ENCODE measurements around the gene RPL7A.
A peak's percentile ranks its signal among the peaks of the same experiment; 100 is the strongest.
"Not testable (repeated sequence)": the region's sequence is repeated elsewhere in the genome, so short reads cannot be mapped to it uniquely, and the experiment has no call there.

RPL7A gene

GRCh38 chr9:133321411-133321935, 26.5 kb upstream of the RPL7A start:
- TF ChIP-seq, protein P1, sequence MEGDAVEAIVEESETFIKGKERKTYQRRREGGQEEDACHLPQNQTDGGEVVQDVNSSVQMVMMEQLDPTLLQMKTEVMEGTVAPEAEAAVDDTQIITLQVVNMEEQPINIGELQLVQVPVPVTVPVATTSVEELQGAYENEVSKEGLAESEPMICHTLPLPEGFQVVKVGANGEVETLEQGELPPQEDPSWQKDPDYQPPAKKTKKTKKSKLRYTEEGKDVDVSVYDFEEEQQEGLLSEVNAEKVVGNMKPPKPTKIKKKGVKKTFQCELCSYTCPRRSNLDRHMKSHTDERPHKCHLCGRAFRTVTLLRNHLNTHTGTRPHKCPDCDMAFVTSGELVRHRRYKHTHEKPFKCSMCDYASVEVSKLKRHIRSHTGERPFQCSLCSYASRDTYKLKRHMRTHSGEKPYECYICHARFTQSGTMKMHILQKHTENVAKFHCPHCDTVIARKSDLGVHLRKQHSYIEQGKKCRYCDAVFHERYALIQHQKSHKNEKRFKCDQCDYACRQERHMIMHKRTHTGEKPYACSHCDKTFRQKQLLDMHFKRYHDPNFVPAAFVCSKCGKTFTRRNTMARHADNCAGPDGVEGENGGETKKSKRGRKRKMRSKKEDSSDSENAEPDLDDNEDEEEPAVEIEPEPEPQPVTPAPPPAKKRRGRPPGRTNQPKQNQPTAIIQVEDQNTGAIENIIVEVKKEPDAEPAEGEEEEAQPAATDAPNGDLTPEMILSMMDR (IDR thresholded peaks at IDR 0.05; ENCODE audit: low read depth, low read length), result no peak
- H3K4me3 ChIP-seq (ENCODE audit: low read depth, low read length), result no peak overlapping the region

- H3K4me3 ChIP-seq (ENCODE audit: low read depth, low read length), result no peak overlapping the region
- TF ChIP-seq, protein P1 (IDR thresholded peaks at IDR 0.05; ENCODE audit: low read depth, low read length), result no peak
These were observed 25.3 kb upstream of the RPL7A start for GRCh38 chr9:133322701-133323100.

DNA sequence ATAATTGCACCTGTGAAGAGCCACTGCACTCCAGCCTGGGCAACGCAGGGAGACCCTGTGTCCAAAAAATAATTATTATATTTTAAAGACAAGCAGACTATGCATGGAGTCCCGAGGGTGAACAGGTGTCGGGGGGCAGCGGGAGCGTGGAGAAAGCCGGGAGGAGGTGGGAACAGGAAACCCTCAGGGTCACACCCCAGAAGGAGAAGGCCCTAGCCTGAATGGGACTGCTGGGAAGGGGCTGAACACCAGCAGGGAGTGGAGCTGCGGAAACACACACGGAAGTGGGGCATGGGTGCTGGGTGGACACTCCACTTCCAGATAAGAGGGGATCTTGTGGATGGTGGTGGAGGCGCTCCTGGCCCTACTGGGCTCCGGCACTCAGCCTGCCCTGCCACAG, 24.8 kb upstream of the RPL7A start:
- no peak overlapping the region for H3K4me3 ChIP-seq (ENCODE audit: low read depth, low read length)
- TF ChIP-seq, protein P1 (IDR thresholded peaks at IDR 0.05; ENCODE audit: low read depth, low read length), result no peak

DNA sequence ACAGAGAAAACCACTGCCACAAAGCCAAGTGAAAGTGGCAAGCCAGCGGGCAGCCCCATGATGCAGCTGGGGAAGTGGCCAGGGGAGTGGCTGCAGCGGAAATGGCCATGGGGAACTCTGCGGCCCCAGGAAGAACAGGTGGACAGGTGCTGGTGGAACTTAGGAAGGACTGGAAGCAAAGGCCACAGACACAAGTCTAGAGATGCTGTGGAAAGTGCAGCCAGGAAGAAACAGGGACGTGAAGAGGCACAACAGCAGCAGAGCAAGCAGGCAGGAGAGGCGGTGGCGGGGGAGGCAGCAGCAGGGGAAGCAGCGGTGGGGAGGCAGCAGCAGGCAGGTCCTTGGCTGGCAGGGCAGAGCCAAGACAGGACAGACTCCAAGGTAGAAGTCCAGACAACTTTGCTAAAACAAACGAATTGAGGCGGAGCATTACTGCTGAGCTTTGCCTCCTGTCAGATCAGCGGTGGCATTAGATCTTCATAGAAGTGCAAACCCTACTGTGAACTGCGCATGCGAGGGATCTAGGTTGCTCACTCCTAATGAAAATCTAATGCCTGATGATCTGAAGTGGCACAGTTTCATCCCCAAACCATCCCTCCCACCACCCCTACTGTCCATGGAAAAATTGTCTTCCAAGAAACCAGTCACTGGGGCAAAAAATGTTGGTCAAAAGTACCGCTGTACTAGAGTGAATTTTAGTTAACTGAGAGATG, 23.9 kb upstream of the RPL7A start:
- no peak overlapping the region for H3K4me3 ChIP-seq (ENCODE audit: low read depth, low read length)
- TF ChIP-seq, protein P1 (IDR thresholded peaks at IDR 0.05; ENCODE audit: low read depth, low read length), result no peak

GRCh38 chr9:133327021-133327420, 21.0 kb upstream of the RPL7A start:
- H3K4me3 ChIP-seq (ENCODE audit: low read depth, low read length), result not testable (repeated sequence)

GRCh38 chr9:133327834-133328484, 20.1 kb upstream of the RPL7A start:
- no peak overlapping the region for H3K4me3 ChIP-seq (ENCODE audit: low read depth, low read length)

GRCh38 chr9:133329306-133330156, 18.5 kb upstream of the RPL7A start:
- H3K4me3 ChIP-seq (ENCODE audit: low read depth, low read length), result not testable (repeated sequence)
- TF ChIP-seq, protein P1 (IDR thresholded peaks at IDR 0.05; ENCODE audit: low read depth, low read length), result peak; percentile 45

More at GRCh38 chr9:133327834-133328484, 20.1 kb upstream of the RPL7A start:
- TF ChIP-seq, protein P1 (IDR thresholded peaks at IDR 0.05; ENCODE audit: low read depth, low read length), result no peak
